ENCODE results near the gene CTXND1.

The CTXND1 gene

DNA sequence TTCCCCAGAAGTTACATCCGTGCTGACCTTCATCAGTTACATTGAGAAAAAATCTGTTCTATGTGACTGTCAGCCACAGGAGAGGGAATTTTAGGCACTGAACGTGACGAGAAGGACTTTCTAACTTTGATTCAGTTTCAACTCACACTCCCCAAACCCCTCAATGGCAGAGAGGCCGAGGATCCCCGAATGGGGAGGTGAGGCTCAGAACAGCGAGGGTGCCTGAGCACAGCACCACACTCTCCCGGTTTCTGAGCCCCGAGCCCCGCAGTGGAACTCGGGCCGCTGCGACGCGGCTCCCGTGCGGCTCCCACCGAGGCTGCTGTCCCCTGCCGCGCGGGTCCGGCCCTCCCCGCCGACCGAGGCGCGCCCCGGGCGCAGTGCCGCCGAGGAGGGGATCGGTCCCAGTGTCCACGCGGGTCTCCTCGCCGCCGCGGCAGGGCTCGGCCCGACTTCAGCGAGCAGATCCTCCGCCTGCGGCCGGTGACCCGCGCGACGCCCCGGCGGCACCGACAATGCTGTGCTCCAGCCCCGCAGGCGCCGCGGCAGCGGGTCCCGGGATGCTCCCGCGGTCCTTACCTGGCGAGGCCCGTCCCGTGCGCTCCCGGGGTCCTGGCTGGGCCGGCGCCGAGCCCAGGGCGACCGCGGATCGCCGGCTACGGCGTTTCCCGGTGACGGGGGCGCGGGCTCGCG, 439 bp downstream of the CTXND1 start:
- peak; percentile 69 for DNase-seq (ENCODE audit: low spot score)

DNA sequence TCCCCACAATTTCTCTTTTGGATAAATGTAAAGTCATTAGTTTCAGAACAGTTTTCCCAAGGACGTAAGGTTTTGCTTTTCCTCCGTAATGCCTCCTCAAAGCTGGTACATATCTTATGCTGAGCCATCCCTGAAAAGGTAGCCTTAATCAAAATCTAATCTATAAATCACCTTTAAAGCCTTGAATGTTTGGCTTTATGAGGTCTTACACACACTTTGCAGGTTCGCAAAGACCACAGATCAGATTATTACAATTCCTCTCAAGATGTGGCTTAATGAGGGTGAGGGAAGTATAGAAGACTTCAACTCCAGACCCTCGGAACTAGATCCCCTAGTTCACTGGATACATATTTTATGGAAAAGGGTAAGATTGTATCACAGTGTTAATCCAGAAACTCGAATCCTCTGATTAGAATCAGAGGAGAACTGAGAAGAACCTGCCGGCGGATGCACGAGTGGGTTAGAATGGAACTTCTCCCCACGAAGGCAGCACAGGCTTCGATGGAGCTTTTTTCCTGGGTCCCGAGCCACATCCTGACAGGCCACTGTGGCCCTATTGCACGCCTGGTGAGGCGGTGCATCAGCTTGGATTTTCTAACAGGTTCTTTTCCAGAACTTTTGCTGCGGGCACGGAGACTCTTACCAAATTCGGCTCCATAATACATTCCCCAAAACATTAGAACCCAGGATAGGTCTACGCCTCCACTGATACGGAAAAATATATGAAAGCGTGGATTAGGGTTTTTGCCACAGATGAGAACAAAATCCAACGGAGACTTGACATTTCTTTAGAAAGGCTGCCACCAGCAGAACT, 1.2 kb downstream of the CTXND1 start:
- DNase-seq (ENCODE audit: low spot score): no peak

DNA sequence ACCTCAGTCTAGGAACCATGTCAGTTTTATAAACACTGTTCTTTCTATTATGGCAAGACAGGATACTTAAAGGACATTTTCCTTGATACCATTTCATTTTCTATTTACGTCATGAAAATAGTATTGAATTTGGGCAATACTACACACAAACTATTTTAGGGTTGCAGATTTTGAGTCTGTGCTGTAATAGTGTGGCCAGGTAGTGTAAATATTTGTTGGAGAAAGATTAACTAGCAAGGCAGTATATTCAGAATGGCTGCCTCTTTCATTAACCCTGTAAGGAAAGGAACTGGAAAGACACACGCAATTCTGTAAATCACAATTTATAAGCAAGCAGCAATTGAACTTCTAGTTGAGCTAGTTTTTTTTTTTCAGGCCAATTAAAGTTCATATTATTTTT, 2.0 kb downstream of the CTXND1 start:
- DNase-seq (ENCODE audit: low spot score): no peak

DNA sequence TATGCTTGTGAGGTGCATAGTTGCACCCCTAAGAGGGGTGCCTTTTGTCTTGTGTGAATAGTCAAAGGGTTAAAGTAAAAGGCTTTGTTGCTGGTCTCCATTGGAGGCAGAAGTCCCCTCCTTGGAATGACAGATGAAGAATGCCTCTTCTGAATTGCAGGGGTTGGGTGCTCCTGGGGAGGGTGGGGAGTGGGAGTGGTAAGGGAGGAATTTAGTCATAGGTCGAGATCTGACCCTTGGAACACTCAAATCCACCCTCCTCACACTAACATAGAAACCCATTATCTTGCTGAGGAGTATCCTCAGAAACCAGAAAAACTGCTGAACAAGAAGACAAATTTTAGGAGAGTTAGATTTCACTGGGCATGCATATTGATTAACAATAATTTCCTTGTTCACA, 4.7 kb downstream of the CTXND1 start:
- no peak for DNase-seq (ENCODE audit: low spot score)

DNA sequence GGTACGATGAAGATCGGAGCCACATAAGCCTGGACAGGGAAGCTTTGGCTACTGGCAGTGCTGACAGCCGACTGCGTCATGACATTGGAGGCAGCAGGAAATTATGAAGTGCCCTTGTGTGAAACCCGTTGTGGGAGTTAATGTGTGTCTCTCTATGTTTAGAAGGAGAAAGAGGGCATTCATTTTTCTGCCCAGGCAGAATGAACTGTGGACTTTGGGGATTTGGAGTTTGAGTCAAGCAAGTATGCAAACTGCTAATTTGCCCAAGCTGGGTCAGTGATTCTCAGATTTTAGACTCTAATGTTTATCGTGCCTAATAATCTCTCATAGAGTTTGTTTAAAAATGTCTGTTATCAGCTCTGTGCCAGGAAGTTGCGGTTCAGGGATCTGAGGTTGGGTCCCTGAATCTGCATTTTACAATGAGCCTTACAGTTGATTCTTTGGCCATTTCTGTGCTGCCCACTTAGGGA, 5.6 kb downstream of the CTXND1 start:
- DNase-seq (ENCODE audit: low spot score): no peak

DNA sequence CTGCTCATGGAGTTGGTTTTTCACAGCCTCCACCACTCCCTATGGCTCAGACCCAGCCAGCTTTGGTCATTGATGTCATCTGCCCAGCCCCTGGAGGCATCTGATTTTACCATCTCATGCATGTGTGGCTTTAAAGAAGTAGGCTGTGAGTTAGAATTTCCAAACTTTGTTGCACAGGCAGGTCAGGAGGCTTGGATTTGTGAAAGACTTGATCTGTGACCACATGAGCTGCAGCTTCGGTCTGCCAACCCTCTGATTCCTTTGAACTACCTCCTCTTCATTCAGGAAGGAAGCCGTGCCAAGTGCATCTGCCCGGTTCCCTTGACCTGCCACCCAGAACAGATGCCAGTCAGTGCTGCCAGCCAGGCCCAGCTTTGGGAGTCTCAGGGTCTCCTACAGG, 9.2 kb downstream of the CTXND1 start:
- no peak for DNase-seq (ENCODE audit: low spot score)

DNA sequence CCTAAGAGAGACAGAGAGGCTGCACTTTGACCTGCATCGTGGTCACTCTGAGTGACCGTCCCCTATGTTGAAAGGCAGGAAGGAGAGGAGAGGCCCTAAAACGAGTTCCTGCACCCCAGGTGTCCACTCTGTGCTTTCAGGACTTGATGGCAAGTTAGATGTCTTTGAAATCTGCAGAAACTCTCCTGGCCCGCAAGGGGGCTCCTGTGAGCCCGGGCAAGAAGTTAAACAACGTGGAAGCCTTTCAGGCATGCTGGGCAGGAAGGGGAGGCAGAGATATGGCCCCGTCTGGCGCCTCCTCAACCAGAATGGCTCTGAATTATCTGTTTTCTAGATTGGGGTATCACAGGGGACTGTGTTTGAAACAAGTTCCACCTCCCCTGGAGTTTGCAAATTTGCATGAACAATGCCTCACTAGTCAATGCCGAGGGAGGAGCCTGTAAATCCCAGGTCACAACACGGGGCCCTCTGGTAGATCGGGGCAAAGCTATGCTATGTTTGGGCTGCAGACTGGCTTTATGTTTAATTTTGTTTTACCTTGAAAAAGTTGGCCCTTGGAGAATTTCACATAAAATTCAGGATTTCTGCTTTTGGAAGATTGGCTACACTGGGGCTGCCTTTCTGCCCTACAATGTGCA, 9.8 kb downstream of the CTXND1 start:
- peak; percentile 63 for DNase-seq (ENCODE audit: low spot score)

DNA sequence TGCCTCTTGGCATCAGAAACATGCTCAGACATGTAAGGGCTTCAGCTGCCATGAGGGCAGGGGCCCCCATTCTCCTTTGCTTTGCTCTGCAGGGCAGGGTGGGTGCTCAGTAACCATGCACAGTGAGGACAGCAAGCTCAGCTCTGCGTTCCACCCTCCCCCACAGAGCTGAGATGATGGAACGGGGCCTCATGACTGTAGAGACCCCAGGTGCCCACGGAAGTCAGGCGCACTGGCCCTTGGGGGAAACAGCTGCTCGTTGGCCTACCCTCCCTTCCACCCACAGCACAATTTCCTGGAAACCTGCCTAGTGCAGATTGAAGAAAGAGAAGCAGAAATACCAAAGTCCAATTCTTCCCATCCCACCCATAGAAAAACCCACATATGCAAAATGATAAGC, 10.5 kb downstream of the CTXND1 start:
- no peak for DNase-seq (ENCODE audit: low spot score)

DNA sequence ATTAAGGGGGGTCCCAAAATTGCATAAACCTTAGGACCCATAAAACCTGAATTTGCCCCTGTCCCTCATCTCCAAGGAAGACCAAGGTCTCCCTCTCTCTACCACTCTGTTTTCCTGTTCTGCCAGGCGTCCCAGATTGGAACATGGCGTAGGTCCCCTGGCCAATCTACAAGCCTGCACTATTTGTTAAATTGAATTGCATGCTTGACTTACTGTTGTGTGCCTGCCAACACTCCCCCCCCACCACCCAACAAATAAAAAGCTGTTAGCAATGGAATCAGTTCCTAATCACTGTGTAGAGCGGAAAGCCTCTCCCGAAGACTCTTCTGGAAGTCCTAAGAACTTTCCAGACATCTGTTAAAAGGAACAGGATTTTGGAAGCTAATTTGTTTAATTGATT, 11.7 kb downstream of the CTXND1 start:
- DNase-seq (ENCODE audit: low spot score): no peak

DNA sequence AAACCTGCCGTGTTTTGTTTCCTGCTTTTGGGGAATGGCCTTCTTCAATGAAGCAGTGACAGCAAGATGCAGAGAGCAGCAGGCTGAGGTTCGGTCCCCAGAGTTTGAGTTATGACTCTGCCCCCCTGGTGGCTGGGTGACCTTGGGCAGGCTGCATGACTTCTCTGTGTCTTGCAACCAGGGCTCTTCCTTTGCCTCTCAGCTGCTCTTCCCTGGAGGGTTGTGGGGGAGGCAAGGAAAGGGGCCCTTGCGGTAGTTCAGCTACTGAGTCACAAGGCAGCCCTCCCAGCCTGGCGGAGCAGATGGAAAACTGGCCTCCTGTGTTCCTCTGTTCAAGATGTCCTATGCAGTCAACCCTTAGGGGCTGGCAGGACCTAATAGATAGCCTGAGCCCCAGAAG, 17.1 kb downstream of the CTXND1 start:
- no peak for DNase-seq (ENCODE audit: low spot score)

DNA sequence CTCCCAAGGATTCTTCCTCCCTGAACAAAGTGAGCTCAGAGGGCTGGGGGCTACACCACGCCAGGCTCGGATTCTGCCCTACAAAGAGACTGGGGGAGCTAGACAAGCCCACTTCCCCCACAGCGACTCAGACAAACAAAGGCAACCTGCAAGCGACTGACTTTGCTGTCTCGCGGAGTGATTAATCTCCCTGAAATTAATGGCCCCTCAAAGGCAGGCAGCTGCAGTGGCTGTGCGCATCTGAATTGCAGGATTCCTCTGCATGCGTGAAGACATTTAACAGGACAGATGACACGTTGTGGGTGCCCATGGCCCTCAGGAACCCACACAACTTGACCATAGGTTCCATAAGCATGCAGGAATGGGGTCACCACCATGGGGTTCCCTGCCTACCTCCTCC, 18.4 kb downstream of the CTXND1 start:
- no peak for DNase-seq (ENCODE audit: low spot score)

DNA sequence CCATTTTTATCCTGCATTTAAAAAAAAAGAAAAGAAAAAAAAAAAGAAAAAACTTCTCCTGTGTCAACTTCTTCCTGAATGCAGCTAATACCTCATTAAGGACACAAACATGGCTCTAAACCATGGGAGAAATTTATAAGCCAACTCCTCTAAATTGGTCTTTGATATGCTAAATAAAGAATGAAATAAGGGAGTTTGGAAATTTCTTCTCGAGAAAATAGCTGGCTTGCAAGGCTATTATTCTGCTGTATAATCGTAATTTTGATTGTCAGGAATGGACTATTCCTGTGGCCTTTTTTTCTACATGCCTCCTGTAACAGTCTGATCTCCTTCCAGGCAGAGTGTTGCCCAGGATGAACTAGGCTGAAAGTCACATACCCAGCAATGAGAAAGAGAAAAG, 20.6 kb downstream of the CTXND1 start:
- no peak for DNase-seq (ENCODE audit: low spot score)

DNA sequence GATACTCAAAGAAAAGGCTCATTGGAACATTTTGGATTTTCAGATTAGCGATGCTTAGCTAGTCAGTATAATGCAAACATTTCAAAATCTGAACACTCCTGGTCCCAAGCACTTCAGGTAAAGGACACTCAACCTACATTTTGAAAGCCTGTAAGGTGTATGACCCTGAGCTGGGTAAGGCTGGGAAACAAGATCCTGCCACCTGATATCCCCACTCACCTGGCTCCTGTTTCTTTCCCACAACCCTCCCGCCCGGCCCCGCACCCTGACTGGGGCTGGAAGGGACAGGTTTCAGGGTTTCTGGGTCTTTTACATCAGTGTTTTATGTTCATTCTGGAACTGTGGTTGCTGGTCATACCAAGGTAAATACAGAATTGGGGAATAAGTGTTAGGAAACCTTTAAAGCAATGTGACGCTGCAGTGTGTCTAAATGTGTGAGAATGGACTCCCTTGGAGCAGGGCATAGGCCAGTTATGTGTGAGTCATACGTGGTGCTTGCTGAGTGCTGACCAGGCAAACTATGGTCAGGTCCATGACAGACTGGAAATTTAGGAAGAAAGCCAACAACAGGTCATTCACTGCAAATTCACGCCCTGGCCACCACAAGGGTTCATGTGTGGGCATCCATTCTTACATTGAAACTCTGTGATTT, 22.9 kb downstream of the CTXND1 start:
- DNase-seq (ENCODE audit: low spot score): no peak

DNA sequence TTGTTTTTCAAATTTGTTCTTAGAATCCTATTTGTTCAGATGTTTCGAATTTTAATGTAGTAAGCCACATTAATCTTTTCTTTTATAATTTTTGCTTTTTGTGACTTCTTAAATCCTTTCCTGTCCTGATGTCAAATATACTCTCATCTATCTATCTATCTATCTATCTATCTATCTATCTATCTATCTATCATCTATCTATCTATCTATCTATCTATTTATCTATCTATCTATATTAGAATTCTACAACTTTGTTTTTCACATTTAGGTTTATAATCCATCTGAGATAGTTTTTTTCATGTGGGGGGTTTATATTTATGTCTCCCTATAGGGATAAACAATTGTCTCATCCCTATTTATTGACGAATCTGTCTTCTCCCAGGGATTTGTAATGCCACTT, 32.1 kb downstream of the CTXND1 start:
- DNase-seq (ENCODE audit: low spot score): no peak

DNA sequence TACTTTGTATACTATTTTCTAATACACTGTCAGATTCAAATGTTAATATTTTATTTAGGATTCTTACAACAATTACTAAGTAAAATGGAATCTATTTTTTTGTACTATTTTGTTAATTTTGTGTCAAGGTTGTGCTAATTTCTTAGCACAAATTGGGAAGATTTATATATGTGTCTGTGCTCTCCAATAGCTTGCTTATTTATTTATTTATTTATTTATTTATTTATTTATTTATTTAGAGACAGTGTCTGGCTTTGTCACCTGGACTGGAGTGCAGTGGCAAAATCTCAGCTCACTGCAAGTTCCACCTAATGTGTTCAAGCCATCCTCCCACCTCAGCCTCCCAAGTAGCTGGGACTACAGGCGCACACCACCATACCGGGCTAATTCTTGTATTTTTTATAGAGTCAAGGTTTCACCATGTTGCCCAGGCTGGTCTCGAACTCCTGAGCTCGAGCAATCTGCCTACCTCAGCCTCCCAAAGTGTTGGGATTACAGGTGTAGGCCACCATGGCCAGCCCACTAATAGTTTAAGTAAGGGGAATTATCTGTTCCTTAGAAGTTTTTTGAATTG, 34.6 kb downstream of the CTXND1 start:
- DNase-seq (ENCODE audit: low spot score): no peak

DNA sequence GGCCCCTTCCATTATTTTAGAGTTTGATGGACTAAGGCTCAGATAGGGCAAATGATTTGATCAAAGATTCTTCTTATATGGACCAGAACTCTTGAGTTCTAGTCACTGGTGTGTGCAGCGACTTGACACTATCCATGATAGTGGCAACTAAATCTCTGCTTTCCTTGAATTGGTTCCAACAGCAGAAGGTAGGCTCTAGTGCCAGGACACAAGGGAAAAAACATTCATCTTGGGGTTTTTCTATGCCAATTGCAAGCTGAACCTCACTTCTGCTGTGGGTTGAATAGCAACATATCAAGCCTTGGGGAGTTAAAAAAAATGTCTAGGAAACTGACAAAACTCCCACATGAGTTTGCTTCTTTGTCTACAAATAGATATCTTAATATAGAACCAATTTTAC, 35.1 kb downstream of the CTXND1 start:
- DNase-seq (ENCODE audit: low spot score): no peak

DNA sequence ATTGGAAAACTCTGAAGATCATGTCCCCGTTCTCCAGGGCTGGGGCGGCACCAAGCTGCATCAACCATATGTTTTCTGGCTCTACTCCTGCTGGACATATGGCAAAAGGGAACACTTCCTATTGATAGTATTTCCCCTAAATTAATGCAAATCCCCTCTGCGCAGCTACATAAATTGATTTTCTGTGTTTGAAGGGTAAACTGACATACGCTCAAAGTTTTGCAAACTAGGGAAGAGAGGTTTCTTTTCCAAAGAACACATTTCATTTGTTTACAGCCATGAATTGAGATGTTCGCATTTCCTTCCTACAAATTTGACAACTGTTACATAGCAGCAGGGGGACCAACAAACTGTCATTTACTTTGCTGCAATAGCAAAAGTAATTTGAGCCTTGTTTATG, 35.9 kb downstream of the CTXND1 start:
- peak; percentile 11 for DNase-seq (ENCODE audit: low spot score)

DNA sequence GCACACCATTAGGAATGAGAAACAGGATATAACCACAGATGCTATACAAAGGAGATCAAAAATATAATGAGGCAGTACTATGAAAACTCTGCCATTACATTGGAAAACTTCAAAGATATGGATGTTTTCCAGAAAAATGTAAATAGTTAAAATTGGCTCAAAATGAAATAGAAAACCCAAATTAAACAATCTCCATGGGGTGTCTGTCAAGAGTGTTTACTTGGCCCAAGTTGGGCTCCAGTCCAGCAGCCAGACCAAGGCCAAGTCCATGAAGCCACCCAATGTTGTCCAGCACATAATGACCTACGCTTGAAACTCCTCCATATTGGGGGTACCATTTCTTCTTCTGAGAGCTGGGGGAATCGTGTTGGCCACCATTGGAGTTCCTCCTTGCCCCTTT, 37.1 kb downstream of the CTXND1 start:
- no peak for DNase-seq (ENCODE audit: low spot score)

DNA sequence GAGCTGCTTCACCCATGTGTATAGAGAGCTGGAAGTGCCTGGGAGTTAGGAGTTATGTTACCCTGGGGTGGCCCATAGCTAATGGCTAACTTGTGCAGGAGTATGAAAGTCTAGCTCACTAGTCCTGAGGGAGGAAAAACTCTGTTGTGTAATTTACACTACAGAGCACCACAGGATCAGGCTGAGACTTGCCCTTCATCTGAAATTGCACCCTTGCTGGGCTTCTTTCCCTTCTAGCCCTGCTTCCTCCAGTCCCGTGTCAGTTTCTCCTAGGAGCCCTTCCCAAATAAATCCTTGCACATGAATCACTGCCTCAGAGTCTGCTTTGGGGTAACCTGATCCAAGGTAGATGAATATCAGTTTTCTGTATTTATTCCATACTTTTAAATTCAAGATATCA, 40.0 kb downstream of the CTXND1 start:
- DNase-seq (ENCODE audit: low spot score): no peak

DNA sequence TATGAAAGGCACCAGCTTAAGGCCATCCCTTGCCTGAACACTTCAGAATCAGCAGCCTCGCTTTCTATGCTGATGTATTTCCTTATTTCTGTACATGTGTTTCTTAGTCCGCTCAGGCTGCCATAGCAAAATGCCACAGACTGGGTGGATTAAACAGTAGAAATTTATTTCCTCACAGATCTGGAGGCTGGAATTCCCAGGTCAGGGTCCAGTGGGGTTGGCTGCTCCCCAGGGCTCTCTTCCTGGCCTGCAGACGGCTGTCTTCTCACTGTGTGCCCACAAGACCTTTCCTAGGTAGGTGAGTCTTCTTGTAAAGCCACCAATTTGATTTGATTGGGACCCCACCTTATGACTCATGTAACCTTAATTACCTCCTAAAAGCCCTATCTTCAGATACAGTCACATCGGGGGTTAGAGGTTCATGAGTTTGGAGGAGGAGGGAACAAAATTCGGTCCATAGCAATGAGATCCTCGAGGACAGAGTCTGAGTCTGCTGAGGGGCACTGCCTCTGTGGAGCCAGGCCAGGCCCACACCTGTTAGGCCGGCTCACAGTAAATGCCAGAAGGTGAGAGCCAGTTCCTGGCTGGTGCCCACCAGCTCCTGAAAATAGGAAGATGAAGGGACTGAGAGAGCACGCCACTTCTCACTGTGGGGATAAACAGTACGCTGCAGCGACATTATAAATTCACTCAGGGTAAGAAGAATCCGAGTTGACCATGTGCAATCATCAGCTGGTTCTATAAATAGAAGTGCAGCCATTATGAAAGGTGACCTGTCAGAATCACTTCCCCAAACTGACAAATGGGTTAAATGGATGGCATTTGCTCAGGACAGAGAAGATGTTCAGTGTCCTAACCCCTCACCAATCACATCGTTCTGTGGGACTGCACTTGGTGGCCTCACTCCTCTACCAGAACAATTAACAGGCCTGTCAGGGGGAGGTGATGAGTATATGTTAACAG, 41.1 kb downstream of the CTXND1 start:
- DNase-seq (ENCODE audit: low spot score): no peak

Data from ecto neural progenitor cell (in vitro differentiated cells).